ENCODE data around the gene SLC66A1. TPM values are rescaled to one million over a fixed set of nuclear protein-coding genes. Genes with fewer than 3 reads are reported as not detected.

The SLC66A1 gene
- total and polyA plus RNA-seq, 9 of the 15 experiments (the other 6 are each of a cell fraction or from before 2014, with no cell fraction given), result 1.2 to 40.8 (median 18.6) TPM

DNA sequence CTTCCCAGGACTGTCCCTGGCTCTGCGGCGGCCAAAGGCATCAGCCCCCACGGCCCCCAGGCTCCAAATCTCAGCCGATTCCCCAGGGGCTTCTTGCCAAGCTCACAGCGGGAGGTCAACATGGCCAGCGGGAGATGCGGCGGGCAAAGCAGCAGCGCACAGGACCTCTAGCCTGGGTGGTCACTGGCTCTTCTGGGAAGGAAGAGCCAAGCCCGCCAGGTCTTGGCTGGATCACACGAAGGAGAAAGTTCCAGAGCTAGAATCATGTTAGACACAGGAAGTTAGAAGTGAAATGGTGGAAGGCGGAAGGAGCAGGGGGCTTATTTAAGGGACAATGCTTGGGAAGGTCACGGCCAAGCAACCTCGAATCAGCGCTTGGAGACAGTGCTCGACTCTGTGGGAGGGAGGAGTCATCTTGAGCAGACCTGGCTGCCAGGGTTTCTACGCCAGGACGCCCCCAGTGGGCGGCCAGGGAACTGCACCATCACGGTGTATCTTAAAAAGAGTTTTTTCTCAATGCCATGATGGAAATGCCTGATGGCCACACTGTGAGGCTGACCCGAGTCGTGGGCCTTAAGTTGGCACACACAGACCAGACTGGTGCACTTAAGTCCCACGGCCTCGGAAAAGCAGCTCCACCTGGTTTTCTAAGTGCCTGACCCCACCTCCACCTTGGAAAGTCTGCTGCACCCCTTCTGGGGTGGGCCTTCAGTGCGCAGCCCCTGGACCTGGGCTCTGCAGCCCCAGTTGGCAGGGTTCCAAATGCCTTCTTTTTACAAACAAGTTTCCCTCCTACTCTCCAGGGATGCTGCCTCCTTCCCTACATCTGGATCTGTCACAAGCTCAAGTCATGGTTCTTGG is 29.3 kb downstream of the SLC66A1 start (continued):
- TF ChIP-seq NCOR1 (IDR thresholded peaks at IDR 0.05) (no peak), PURB (CRISPR knock-in tag; IDR thresholded peaks at IDR 0.05; ENCODE audit: low read depth) (no peak), POLR2AphosphoS5 (IDR thresholded peaks at IDR 0.05; ENCODE audit: control insufficient read depth, insufficient read depth, low read depth, low read length) (no peak), ZNF830 (CRISPR knock-in tag; IDR thresholded peaks at IDR 0.05) (no peak), SMARCB1 (IDR thresholded peaks at IDR 0.05; ENCODE audit: insufficient read length, low read depth) (no peak), YY1 (IDR thresholded peaks at IDR 0.05; ENCODE audit: borderline replicate concordance in 1 of 3, control insufficient read depth in 1 of 3, extremely low read depth in 1 of 3, insufficient read depth in 3 of 3, insufficient read length in 1 of 3, insufficient replicate concordance in 2 of 3, low read depth in 1 of 3, low read length in 2 of 3) (peak in 1 of 3 experiments; percentile 25), ID3 (CRISPR knock-in tag; IDR thresholded peaks at IDR 0.05) (no peak), ID3 (tag; IDR thresholded peaks at IDR 0.05) (no peak), GTF2A2 (tag; IDR thresholded peaks at IDR 0.05) (no peak), TOE1 (IDR thresholded peaks at IDR 0.05; ENCODE audit: borderline replicate concordance) (no peak), TOE1 (CRISPR knock-in tag; IDR thresholded peaks at IDR 0.05; ENCODE audit: borderline replicate concordance, low read depth) (no peak), FOSL1 (tag; conservative IDR thresholded peaks at IDR 0.05) (no peak), PYGO2 (tag; IDR thresholded peaks at IDR 0.05) (no peak), IRF2 (CRISPR knock-in tag; IDR thresholded peaks at IDR 0.05) (no peak), RBM39 (optimal IDR thresholded peaks at IDR 0.05; ENCODE audit: low read depth, low read length) (no peak), PHF20 (IDR thresholded peaks at IDR 0.05; ENCODE audit: partially characterized antibody) (no peak), TCF3 (CRISPR knock-in tag; IDR thresholded peaks at IDR 0.05) (no peak)
- TF ChIP-seq, protein P1, sequence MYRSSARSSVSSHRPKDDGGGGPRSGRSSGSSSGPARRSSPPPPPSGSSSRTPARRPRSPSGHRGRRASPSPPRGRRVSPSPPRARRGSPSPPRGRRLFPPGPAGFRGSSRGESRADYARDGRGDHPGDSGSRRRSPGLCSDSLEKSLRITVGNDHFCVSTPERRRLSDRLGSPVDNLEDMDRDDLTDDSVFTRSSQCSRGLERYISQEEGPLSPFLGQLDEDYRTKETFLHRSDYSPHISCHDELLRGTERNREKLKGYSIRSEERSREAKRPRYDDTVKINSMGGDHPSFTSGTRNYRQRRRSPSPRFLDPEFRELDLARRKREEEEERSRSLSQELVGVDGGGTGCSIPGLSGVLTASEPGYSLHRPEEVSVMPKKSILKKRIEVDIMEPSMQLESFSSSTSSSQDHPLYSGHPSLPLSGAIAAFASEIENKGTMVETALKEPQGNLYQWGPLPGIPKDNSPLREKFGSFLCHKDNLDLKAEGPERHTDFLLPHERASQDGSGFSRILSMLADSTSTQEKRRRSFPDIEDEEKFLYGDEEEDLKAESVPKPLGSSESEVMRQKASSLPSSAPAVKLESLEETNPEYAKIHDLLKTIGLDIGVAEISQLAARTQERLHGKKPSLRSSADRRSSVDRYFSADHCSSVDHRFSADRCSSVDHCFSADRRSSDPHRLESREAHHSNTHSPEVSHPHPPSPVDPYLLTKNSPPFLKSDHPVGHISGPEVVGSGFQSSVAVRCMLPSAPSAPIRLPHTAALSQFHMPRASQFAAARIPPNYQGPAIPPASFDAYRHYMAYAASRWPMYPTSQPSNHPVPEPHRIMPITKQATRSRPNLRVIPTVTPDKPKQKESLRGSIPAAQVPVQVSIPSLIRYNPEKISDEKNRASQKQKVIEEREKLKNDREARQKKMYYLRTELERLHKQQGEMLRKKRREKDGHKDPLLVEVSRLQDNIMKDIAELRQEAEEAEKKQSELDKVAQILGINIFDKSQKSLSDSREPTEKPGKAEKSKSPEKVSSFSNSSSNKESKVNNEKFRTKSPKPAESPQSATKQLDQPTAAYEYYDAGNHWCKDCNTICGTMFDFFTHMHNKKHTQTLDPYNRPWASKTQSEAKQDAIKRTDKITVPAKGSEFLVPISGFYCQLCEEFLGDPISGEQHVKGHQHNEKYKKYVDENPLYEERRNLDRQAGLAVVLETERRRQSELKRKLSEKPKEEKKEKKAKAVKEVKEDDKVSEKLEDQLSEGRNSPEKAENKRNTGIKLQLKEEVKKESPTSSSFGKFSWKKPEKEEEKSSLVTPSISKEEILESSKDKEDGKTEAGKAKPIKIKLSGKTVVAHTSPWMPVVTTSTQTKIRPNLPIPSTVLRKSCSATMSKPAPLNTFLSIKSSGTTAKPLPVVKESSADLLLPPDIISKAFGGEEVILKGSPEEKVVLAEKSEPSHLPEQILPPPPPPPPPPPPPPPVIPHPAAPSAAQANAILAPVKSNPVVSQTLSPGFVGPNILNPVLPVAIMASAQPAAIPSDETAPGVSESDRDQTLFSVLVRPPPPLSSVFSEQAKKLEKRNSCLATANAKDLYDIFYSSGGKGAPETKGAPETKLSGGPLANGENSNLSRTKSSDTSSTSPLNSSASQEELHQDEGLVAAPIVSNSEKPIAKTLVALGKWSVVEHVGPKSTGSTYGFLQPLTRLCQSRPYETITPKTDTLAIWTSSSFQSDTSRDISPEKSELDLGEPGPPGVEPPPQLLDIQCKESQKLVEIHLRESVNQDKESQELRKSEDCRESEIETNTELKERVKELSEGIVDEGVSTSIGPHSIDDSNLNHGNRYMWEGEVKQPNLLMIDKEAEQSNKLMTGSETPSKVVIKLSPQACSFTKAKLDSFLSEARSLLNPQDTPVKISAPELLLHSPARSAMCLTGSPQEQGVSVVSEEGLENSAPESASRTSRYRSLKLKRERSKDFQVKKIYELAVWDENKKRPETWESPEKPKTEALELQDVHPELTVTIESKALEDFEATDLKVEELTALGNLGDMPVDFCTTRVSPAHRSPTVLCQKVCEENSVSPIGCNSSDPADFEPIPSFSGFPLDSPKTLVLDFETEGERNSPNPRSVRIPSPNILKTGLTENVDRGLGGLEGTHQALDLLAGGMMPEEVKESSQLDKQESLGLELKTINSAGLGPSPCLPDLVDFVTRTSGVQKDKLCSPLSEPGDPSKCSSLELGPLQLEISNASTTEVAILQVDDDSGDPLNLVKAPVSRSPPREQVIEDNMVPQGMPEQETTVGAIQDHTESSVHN (IDR thresholded peaks at IDR 0.05; ENCODE audit: borderline replicate concordance in 1 of 2, low read depth in 1 of 2), result no peak

All from K562 (cell line).